GM21619 (cell line): Measurements from ENCODE around the gene INSR.

Source experiments
- ATAC-seq: cut with Tn5 transposase; IDR thresholded peaks from one replicate; pipeline ENCODE4 v1.9.1; 2021; ENCODE audit not compliant: unreplicated experiment

INSR gene

DNA sequence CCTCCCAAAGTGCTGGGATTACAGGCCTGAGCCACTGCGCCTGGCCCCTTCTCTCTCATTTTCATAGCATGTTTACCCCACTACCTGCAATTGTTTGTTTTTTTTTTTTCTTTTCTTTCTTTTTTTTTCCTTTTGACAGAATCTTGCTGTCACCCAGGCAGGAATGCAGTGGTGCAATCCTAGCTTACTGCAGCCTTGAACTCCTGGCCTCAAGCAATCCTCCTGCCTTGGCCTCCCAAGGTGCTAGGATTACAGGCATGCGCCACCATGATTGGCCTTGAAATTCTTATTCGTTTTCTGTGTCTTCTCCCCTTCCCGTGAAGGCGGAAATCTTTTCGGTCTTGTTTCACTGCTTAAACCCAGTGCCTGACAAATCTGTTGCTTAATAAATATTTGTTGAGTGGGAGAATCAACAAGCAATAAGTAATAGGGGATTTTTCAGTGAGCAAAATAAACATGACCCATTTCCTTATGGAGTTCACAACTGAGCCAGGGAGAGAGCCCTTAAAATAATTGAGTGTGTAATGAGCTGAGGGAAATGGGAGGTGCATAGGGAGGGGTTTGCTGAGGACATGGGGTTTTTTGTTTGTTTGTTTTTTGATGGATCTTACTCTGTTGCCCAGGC is 1.8 kb upstream of the INSR start:
- ATAC-seq, result no peak

DNA sequence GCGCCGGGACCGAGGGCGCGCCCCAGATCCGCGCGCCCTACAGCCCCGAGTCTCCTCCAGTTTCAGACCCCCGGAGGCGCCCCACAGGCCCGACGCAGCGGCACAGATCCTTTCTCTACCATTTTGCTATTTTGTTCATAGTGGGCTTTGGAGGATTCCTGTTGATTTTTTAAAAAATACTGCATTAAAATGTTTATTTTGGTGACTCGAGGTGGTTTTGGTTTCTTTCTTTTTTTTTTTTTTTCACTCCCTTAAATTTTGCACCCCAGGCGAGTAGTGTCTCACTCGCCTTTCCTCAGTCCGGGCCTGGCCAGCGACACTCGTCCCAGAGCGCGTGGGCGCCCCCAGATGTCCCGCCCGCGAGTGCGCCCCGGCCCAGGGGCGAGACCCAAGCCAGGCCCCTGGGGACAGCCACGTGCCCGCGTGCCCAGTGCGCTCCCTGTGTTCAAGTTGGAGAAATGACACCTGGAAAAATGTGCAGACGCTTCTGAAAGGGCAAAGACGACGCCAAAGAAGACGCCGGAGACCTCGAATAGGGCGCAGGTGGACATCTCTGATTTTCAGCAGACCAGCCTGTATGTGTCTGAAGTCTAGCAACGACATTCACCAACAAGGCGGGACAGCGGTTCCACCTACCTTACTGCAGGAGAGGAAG is 471 bp upstream of the INSR start:
- ATAC-seq, result no peak

GRCh38 chr19:7292950-7293761 is 1.1 kb downstream of the INSR start:
- ATAC-seq, result no peak

DNA sequence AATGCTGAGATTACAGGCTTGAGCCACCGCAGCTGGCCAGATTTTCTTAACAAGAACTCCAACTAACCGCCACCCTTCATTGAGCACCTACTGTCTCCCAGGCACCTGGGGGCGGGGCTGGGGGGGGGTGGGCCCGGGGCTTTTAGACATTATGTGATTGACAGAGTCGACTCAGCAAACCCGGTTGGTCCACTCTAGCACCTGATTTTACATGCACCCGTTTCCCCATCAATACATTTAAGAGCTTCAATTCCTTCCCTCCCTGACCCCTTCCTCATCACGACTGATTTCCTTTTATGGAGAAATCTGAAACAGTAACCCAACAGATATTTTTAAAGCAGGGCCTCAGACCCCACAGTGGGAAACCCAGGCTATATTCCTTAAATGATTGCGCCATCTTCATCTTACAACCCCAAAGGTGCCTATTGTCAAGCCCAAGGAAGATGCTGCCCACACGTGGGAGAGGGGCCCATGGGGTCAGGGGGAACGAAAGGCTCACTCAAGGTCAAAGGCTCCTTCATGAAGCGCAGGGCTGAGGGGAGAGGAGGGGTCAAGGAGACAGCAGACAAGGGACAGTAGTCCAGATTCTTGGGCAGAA is 1.8 kb downstream of the INSR start:
- no peak for ATAC-seq

GRCh38 chr19:7288977-7289376 is 5.2 kb downstream of the INSR start:
- ATAC-seq, result no peak

DNA sequence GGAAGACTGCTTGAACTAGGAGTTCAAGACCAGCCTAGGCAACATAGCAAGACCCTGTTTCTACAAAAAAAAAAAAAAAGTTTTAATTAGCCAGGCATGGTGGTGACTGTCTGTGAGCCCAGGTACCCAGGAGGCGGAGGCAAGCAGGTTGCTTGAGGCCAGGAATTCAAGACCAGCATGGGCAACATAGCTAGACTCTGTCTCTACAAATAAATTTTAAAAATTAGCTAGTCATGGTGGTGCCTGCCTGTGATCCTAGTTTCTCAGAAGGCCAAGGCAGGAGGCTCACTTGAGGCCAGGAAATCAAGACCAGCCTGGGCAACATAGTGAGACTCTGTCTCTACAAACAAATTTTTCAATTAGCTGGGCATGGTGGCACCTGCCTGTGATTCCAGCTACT is 6.1 kb downstream of the INSR start:
- ATAC-seq, result no peak

DNA sequence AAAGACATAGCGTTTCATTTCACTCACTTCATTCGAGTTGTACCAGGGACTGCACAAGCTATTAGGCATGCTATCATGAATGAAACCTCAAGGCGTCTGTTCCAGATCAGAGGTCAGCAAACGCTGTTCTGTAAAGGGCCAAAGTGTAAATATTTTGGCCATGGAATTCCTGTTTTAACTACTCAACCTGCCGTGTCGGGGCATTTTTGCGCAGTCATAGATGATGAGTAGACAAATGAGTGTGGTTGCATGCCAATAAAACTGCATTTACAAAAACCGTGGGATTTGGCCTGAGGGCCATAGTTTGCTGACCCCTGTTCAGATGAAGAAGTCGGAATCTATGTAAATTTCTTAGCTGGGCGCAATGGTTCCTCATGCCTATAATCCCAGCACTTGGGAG is 6.5 kb downstream of the INSR start:
- ATAC-seq, result no peak

- no peak for ATAC-seq
These were observed 13.1 kb downstream of the INSR start for GRCh38 chr19:7280940-7281666.

- ATAC-seq, result peak; percentile 71
These were observed 21.2 kb downstream of the INSR start for GRCh38 chr19:7272856-7273578.

- no peak for ATAC-seq
These were observed 25.5 kb downstream of the INSR start for GRCh38 chr19:7268705-7269098.

DNA sequence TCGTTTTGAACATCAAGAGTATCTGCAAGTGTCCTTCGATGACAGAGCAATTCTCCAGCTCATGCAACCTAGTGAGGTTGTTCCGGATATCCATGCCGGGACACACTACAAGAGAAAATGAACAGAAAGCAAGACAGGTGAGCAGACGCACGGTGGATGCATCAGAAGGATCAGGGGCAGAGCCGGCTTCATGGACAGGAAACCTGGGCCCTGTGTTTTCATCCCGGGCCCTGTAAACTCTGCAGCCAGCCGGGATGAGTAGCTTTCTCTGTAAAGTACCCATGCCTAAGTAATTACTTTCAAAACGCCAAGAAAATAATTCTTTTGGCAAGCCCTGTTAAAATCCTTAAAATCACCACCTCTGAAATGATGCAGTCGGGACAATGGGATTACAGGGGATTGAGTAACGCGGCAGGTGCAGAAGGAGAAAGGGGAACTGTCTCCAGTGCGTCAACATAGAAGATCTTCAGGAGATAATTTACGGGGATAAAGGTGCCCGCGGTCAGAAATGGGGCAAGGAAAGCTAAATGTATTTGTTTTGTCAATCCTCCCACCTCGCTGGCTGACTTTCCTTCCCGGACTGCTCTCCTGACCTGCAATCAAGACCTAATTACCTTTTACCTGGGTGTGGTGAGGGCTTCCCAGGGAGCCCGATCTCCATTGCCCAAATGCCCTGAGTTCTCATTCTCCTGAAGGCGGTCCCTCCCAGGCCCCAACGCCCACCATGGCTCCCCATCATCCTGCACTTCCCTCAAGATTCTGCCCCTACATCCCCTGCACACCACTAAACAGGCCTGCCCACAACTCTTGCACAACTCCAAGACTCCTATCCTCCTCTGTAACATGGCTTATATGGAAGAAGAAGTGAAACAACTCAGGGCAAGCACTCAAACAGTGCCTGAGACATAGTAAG is 26.2 kb downstream of the INSR start:
- no peak for ATAC-seq

- ATAC-seq, result no peak
These were observed 27.4 kb downstream of the INSR start for GRCh38 chr19:7266832-7267231.

DNA sequence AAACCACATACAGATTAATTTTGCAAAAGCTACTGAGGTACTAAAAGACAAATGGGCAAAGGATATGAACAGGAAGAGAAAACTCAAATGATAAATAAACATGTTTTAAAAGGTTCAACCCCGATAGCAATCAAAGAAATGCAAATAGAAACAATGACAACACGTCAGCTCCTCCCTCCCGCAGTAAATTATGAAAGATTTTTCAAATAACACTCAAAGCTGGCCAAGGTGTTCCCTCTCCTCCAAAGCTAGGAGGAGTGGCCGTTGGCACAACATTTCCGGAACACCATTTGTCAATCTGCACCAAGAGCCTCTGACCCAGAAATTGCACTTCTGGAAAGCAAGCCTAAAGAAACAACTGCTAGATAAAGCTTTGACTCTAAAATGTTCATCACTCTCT is 28.3 kb downstream of the INSR start:
- no peak for ATAC-seq

GRCh38 chr19:7264858-7265257 is 29.4 kb downstream of the INSR start:
- ATAC-seq, result no peak

GRCh38 chr19:7263521-7263920 is 30.7 kb downstream of the INSR start:
- ATAC-seq, result no peak

DNA sequence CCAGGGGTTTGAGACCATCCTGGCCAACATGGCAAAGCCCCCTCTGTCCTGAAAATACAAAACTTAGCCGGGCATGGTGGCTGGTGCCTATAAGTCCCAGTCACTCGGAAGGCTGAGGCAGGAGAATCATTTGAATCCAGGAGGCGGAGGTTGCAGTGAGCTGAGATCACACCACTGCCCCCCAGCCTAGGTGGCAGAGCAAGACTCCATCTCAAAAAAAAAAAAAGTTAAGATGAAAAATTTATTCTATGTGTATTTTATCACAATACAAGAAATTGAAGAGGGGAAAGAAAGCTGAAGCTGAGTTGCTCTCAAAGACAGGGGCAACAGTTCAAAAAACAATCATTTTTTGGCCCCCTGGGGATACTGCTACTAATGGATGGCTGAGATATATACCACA is 31.1 kb downstream of the INSR start:
- no peak for ATAC-seq

- no peak for ATAC-seq
These were observed 31.7 kb downstream of the INSR start for GRCh38 chr19:7262470-7262869.

GRCh38 chr19:7260161-7260560 is 34.1 kb downstream of the INSR start:
- no peak for ATAC-seq

GRCh38 chr19:7258840-7259395 is 35.3 kb downstream of the INSR start:
- ATAC-seq, result no peak
